HUES6 (cell line): ENCODE data around the gene ADSS1.

Experiments
- H3K27ac ChIP-seq: 2 replicates; pipeline ENCODE4 v1.7.0; 2013; ENCODE audit warnings: low read depth, mild to moderate bottlenecking, low read length, inconsistent platforms
- H3K27me3 ChIP-seq: 2 replicates; pipeline ENCODE4 v1.6.1; 2013; ENCODE audit warnings: low read length; ENCODE audit not compliant: control insufficient read depth, insufficient read depth
- H3K36me3 ChIP-seq: 2 replicates; pipeline ENCODE4 v1.6.1; 2013; ENCODE audit warnings: low read length; ENCODE audit not compliant: control insufficient read depth, insufficient read depth
- H3K4me1 ChIP-seq: 2 replicates; pipeline ENCODE4 v1.6.1; 2013; ENCODE audit warnings: low read length; ENCODE audit not compliant: control insufficient read depth, insufficient read depth
- H3K4me3 ChIP-seq: 2 replicates; pipeline ENCODE4 v1.5.1; 2013; ENCODE audit warnings: low read depth, low read length
- H3K9ac ChIP-seq: one replicate; pipeline ENCODE4 v1.6.1; 2013; ENCODE audit warnings: mild to moderate bottlenecking, low read length
- H3K9me3 ChIP-seq: 2 replicates; pipeline ENCODE4 v1.6.1; 2013; ENCODE audit warnings: low read depth, low read length; ENCODE audit not compliant: control insufficient read depth, insufficient read depth

The ADSS1 gene

DNA sequence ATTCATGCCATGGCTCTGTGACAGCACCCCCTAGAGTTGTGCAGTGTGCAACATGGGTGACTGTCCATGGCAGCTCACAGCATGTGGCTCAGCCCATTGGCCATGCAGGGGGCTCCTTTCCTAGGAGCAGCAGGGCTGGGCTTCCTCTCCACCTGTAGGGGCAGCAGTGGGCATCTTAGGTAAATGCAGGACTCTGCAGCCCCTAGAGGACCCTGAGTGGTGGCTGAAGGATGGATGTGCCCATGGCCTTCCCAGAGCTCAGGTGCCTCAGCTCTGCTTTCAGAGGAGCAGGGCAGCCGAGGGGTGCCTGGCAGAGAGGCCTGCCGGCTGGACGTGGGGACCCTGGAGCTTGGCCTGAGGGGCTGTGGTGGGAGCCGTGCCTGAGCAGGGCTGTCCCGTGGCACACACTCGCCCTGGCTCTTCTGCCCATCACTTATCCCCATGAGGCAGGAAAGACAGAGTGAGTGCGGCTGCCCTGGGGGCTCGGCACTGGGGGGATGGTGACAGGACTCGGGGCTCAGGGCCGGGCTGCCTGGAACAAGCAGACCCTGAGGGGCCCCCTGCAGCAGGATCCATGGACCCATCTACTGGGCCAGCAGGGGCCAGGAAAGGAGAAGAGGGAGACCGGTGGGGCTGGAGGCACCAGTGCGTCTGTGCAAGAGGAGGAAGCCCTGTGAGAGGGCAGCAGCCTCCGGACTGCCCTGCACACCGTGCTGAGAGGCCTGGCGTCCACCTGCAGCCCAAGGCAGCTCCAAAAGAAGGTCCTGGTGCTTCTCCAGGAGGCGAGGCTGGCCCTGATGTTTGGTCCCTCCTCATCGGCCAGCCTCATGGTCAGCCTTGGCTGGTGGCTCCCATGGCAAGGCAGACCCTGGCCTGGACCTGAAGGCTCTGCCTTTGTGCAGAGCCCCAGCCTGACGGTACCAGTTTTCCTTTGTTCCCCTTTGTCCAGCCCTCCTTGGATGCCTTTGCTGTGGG is 7.6 kb downstream of the ADSS1 start:
- H3K27me3 ChIP-seq: peaks cover 8% of the 10 kb centered on the region; the same call in 1 of the 2 replicates
- no peaks in the 10 kb centered on the region for H3K36me3 ChIP-seq
- no peaks in the 10 kb centered on the region for H3K9me3 ChIP-seq
- H3K4me3 ChIP-seq: no peak overlapping the region
- no peak overlapping the region for H3K9ac ChIP-seq
- no peak overlapping the region for H3K27ac ChIP-seq
- H3K4me1 ChIP-seq: peaks cover 4% of the 10 kb centered on the region; the same call in 1 of the 2 replicates

DNA sequence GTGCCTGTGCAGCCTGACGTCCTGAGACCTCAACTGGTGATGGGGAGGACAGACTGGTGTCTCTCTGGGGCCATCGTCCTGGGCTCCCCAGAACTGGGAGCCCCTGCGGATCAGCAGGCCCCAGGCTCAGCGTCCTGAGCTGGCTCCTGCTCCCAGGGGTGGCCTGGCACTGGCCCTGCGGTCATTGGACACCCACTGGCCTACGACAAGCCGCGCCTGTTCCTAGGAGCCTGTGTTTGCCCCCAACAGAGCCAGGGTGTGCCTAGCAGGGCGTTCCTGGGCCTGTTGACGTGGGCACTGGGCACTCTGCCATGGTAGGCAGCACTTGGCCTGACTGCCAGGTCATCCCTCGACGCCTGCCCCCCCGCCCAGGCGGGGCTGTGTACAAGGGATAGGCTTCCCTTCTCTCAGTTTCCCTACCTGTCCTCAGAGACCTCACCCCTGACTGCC is 8.4 kb downstream of the ADSS1 start:
- H3K4me3 ChIP-seq: no peak overlapping the region
- H3K27me3 ChIP-seq: peaks cover 8% of the 10 kb centered on the region; the same call in 1 of the 2 replicates
- H3K27ac ChIP-seq: no peak overlapping the region
- H3K36me3 ChIP-seq: no peaks in the 10 kb centered on the region
- no peaks in the 10 kb centered on the region for H3K9me3 ChIP-seq
- peaks cover 4% of the 10 kb centered on the region; the same call in 1 of the 2 replicates for H3K4me1 ChIP-seq
- no peak overlapping the region for H3K9ac ChIP-seq

DNA sequence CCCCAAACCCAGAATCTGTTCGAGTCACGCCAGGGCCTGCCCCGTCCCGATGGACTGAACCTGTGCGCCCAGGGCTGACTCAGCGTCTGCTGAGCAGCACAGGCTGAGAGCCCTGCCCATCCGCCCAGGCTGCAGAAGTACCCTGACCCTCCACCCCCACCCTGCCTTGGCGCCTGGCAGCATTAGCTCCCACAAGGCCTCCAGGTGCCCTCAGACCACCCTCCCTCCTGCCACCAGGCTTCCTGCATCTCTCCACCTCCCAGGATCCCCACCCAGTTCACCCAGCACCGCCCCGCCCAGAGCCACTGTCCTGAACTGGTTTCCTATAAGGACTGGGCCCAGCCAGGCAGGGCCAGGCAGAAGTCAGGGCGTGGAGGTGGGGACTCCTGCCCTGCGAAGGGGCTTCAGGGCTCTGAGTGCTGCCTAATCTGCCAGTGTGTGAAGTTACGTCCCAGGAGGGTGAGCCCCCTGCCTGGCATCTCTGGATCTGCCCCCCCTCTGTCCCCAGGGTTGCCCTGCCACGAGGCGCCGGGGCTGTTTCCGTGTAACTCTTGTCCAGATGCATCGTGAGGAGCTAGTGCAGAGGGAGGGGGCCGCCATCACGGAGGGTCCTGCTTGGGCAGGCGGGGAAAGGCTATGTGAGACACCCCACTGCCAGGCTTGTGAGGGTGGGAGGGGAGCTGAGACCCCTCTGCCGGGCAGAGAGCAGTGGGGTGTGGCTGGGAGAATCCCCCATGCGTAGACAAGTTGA is 9.1 kb downstream of the ADSS1 start:
- Histone ChIP-seq H3K27ac (no peak overlapping the region), H3K4me1 (peaks cover 4% of the 10 kb centered on the region; the same call in 1 of the 2 replicates), H3K4me3 (no peak overlapping the region), H3K36me3 (no peaks in the 10 kb centered on the region), H3K9ac (no peak overlapping the region), H3K27me3 (peaks cover 6% of the 10 kb centered on the region; the same call in 1 of the 2 replicates), H3K9me3 (no peaks in the 10 kb centered on the region)

DNA sequence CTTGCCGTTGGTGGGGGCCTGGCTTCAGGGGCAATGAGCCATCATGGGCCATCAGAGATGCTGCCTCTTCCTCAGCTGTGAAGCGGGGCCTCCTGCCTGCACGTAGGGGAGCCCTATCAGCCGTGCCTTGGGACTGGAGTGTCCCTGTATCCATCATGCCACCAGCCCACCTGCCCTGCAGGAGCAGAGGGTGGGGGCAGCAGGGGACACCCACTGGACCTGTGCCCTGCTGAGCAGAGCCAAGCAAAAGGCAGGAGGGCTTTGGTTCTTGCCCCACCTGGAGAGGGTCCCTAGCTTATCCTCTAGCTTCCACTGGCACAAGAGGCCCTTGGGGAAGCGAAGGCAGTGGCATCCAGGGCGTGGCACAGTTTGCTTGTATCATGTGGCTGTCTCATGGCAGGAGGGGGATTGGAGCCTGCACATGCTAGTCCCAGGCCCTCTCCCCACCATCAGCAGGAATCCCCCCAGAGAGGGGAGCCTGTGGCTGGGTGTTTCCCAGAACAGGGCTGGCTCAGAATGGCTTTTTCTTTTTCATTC is 10.1 kb downstream of the ADSS1 start:
- Histone ChIP-seq H3K4me1 (peaks cover 4% of the 10 kb centered on the region; the same call in 1 of the 2 replicates), H3K27ac (no peak overlapping the region), H3K9ac (no peak overlapping the region)

DNA sequence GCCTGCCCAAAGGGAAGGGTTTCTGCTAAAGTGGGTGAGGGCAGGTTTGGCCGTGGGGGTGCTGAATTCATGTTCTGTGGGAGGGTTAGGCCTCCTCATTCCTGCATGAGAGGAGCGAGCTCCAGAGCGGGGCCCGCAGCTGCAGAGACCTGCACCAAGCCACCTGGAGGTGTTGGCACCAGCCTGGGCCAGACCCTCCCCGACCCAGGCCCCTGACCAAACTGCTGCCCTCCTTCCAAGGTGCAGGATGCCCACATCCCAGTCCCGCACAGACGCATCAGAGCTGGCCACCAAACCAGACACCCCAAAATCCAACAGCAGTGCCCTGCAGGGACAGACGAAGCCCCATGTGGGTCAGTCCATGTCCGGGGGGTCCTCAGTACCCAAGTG is 10.6 kb downstream of the ADSS1 start:
- H3K27me3 ChIP-seq: 0 out of 2 replicates have a peak, but pooled peaks cover 2% of the 10 kb centered on the region
- no peaks in the 10 kb centered on the region for H3K9me3 ChIP-seq
- no peaks in the 10 kb centered on the region for H3K36me3 ChIP-seq
- no peak overlapping the region for H3K9ac ChIP-seq
- H3K4me3 ChIP-seq: no peak overlapping the region
- H3K4me1 ChIP-seq: peaks cover 4% of the 10 kb centered on the region; the same call in 1 of the 2 replicates
- H3K27ac ChIP-seq: no peak overlapping the region

More for the DNA sequence above, 10.1 kb downstream of the ADSS1 start:
- Histone ChIP-seq H3K4me3 (no peak overlapping the region), H3K9me3 (no peaks in the 10 kb centered on the region), H3K27me3 (0 out of 2 replicates have a peak, but pooled peaks cover 2% of the 10 kb centered on the region), H3K36me3 (no peaks in the 10 kb centered on the region)

DNA sequence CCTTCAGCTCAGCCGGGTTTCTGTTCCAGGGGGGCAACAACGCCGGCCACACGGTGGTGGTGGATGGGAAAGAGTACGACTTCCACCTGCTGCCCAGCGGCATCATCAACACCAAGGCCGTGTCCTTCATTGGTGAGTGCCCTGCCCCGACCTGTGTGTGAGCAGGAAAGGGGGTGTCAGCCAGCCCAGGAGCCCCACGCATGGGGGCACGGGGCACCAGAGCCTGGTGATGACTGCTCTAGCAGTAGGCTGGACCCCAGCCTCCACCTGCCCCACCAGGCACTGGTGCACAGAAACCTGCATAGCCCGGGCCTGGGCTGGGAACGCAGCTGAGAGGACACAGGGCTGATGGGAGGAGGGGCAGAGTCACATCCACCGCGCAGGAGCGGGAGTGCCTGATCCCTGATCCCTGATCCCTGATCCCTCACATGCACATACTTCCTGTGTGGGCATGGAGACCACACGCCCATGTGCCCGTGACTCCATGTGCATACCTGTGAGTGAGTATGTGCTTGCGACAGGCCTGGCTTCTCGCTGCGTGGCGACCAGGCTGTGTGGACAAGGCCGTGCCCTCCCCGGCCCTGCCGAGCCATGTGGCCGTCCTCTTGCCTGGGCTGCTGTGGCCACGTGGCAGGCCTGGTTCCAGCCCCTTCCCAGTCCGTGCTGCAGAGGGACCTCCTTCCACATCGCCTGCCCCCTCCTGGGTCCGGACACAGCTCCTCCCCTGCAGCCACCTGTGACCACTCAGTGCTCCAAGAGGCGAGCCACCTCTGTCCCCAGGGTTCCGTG is 11.2 kb downstream of the ADSS1 start:
- Histone ChIP-seq H3K27ac (no peak overlapping the region), H3K36me3 (peaks cover 4% of the 10 kb centered on the region; the same call in 1 of the 2 replicates), H3K4me3 (no peak overlapping the region), H3K9me3 (no peaks in the 10 kb centered on the region), H3K9ac (no peak overlapping the region), H3K27me3 (0 out of 2 replicates have a peak, but pooled peaks cover 2% of the 10 kb centered on the region), H3K4me1 (peaks cover 4% of the 10 kb centered on the region; the same call in 1 of the 2 replicates)

DNA sequence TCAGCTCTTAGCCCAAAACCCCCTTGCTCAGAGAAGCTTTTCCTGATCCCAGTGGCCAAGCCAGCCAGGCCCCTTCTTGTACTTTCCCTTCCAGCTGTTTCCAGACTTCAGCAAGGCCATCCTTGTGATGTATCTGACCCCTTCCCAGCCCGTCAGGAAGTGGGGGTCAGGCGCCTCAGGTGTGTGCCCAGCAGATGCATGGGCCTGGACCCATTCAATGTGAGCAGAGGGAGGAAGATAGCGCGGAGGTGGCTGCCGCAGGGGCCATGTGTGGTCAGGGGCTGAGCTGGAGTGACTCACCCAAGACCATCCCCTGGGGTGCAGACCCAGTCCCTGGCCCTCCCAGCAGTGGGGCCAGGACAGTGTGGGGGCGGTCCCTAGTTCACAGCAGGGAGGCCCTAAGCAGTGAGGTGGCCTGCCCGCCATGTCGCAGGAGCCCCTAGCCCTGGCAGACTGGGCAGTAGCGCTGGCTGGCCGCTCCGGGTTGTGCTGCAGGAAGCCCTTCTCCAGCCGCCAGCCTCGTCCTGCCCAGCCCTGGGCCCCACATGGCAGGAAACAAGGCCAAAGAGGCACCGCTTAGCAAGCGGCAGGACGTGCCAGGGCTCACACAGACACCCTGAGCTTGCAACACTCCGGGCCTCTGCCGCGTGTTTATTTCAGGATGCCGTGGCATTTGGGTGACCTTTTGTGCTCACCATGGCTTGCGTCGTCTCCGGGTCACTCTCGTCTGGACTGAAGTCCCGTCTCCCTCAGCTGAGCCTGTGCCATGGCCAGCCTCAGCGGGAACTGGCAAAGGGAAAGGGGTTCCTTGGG is 12.0 kb downstream of the ADSS1 start:
- Histone ChIP-seq H3K4me1 (peaks cover 4% of the 10 kb centered on the region; the same call in 1 of the 2 replicates), H3K9ac (no peak overlapping the region), H3K9me3 (no peaks in the 10 kb centered on the region), H3K27me3 (0 out of 2 replicates have a peak, but pooled peaks cover 2% of the 10 kb centered on the region), H3K36me3 (peaks cover 6% of the 10 kb centered on the region; the same call in 1 of the 2 replicates), H3K4me3 (no peak overlapping the region), H3K27ac (no peak overlapping the region)

DNA sequence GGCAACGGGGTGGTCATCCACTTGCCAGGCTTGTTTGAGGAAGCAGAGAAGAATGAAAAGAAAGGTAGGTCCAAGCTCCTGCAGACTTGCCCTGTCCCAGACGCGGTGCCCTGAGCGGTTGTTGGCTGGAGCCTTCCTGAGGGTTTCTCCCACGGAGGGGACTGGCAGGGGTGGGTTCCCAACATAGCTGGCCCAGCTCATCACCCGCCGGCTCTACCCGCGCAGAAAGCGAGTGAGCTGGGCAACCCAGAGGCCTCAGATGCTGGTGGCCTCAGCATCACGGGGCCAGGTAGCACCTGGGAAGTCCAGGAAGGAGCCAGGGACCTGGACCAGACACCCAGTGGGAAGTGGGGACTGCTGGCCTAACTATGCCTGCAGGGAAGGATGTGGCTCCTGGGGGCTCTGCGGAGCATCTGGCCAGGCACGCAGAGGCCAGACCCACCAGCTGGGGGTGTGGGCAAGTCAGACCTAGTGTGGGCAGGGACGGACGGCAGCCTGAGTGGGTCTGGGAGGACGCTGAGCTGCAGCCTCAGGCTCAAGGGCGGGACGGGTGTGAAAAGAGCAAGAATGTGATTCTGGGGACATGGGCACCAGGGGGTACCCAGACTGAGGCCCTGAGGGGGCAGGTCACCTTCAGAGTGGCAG is 14.5 kb downstream of the ADSS1 start:
- H3K9me3 ChIP-seq: no peaks in the 10 kb centered on the region
- H3K27ac ChIP-seq: no peak overlapping the region
- H3K9ac ChIP-seq: no peak overlapping the region
- H3K27me3 ChIP-seq: 0 out of 2 replicates have a peak, but pooled peaks cover 2% of the 10 kb centered on the region
- H3K36me3 ChIP-seq: peaks cover 6% of the 10 kb centered on the region
- no peak overlapping the region for H3K4me3 ChIP-seq
- peaks cover 4% of the 10 kb centered on the region; the same call in 1 of the 2 replicates for H3K4me1 ChIP-seq

DNA sequence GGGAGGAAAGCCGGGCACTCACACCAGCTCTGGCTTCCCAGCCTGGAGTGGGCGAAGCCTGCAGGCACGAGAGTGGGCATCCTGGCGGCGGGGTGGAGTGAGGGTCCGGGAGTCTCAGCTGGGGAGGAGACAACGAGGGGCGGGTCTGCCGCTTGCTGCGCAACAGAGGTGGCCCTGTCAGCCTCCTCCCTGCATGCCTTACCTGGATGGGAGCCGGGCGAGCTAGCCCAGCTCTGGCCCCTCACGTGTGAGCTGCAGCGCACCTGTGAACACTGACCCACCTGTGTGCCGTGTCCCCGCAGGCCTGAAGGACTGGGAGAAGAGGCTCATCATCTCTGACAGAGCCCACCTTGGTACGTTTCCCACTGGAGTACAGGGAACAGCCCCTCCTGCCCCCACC is 15.0 kb downstream of the ADSS1 start:
- H3K4me1 ChIP-seq: peaks cover 4% of the 10 kb centered on the region; the same call in 1 of the 2 replicates
- 0 out of 2 replicates have a peak, but pooled peaks cover 2% of the 10 kb centered on the region for H3K27me3 ChIP-seq
- no peaks in the 10 kb centered on the region for H3K9me3 ChIP-seq
- no peak overlapping the region for H3K4me3 ChIP-seq
- H3K9ac ChIP-seq: no peak overlapping the region
- H3K36me3 ChIP-seq: peaks cover 6% of the 10 kb centered on the region
- H3K27ac ChIP-seq: no peak overlapping the region
